Loucy (cell line): ENCODE measurements around the gene ANXA4.

Experiments
- CTCF ChIP-seq: fragments of 200-600 bp; sonication (generic); conservative IDR thresholded peaks from 2 replicates; pipeline ENCODE4 v1.5.1; 2014; ENCODE audit warnings: mild to moderate bottlenecking, antibody characterized with exemption, low read length
- EZH2phosphoT487 ChIP-seq: fragments of 200-600 bp; IDR thresholded peaks from 2 replicates; pipeline ENCODE4 v1.6.1; 2018; ENCODE audit warnings: antibody characterized with exemption, mild to moderate bottlenecking, moderate library complexity, borderline replicate concordance

DNA sequence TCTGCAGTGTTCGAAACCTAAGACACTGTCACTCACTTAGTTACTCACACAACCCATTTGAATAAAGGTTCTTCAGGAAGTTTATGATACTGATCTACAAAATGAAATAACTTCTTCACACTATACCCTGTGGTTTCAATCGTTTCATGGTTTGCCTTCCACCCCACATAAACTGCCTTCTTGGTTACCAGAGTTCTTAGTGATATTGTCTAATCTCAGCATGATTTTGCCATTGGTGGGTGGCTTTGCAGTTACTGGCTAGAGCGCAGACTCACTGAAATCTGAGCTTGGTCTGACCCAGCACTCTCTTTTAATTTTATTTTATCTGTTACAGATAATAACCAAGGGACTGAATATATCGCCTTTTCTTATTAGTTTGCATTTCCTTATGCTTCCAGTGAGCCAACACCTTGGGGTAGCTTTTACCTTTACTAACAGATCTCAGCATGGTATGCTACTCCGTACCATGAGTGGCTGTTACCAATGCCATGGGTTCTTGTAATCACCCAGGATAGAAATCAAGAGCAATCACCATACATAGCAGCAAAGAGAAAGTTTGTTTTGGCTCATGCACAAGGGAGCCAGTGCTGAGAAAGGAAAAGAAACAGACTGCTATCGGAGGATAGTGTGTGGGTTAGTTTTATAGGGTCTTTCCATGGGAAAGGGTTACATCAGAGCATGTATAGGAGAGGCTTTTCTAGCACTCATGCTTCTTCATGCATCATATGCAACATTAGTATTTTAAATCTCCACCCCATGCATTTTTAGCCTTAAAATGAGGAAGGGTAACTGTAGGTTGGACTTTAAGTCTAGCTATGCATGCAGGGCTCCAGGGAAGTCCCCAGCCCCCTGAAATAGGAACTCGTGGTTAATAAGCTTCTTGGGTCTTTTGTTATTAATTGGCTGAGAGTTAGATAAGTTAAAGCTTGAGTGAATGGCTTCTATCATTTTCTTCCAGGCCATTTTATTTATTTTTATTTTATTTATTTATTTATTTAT, 33.3 kb downstream of the ANXA4 start:
- TF ChIP-seq CTCF = no peak
- TF ChIP-seq EZH2phosphoT487 = no peak
